Neural cell (in vitro differentiated cells): ENCODE measurements around the gene INF2. TPM values are rescaled to one million over a fixed set of nuclear protein-coding genes. Genes with fewer than 3 reads are reported as not detected.

Experiments
- H2AFZ ChIP-seq: fragments of 200-600, 300-800 bp; sonication (generic), shearing (Covaris generic); 2 replicates; pipeline ENCODE4 v1.6.0; 2014; ENCODE audit warnings: low read depth, mild to moderate bottlenecking, antibody characterized with exemption, low read length, moderate library complexity
- H3F3A ChIP-seq: fragments of 200-600 bp; shearing (Covaris generic); 2 replicates; pipeline ENCODE4 v1.6.1; 2016; ENCODE audit warnings: mild to moderate bottlenecking, moderate library complexity, mixed read lengths, antibody characterized with exemption, low read length; ENCODE audit not compliant: insufficient read depth, poor library complexity, severe bottlenecking
- H3K27ac ChIP-seq: fragments of 200-600, 300-800 bp; sonication (generic), shearing (Covaris generic); 2 replicates; pipeline ENCODE4 v1.5.1; 2014; ENCODE audit warnings: mild to moderate bottlenecking, low read length, moderate library complexity
- H3K27me3 ChIP-seq: fragments of 300-800, 200-600 bp; sonication (generic), shearing (Covaris generic); 2 replicates; pipeline ENCODE4 v1.6.0; 2014; ENCODE audit warnings: mild to moderate bottlenecking, low read depth, low read length, moderate library complexity; ENCODE audit not compliant: insufficient read depth
- H3K36me3 ChIP-seq: fragments of 300-800, 200-600 bp; sonication (generic), shearing (Covaris generic); 2 replicates; pipeline ENCODE4 v1.5.1; 2014; ENCODE audit warnings: mild to moderate bottlenecking, antibody characterized with exemption, low read length, moderate library complexity; ENCODE audit not compliant: insufficient read depth
- H3K4me2 ChIP-seq: fragments of 300-800, 200-600 bp; sonication (generic), shearing (Covaris generic); 2 replicates; pipeline ENCODE4 v1.6.0; 2014; ENCODE audit warnings: mild to moderate bottlenecking, low read length
- H3K4me3 ChIP-seq: fragments of 300-800, 200-600 bp; sonication (generic), shearing (Covaris generic); 2 replicates; pipeline ENCODE4 v1.5.1; 2014; ENCODE audit warnings: mild to moderate bottlenecking, low read length, moderate library complexity
- H3K79me2 ChIP-seq: fragments of 200-600 bp; shearing (Covaris generic); replicated peaks from 2 replicates; pipeline ENCODE4 v1.6.0; 2014; ENCODE audit warnings: mild to moderate bottlenecking, low read length, moderate library complexity; ENCODE audit not compliant: insufficient read depth
- H3K9ac ChIP-seq: fragments of 300-800, 200-600 bp; sonication (generic), shearing (Covaris generic); 2 replicates; pipeline ENCODE4 v1.6.1; 2016; ENCODE audit warnings: mild to moderate bottlenecking, low read length, mixed read lengths
- H3K9me2 ChIP-seq: fragments of 200-600 bp; shearing (Covaris generic); 2 replicates; pipeline ENCODE4 v1.6.1; 2016; ENCODE audit warnings: mild to moderate bottlenecking, low read length, mixed read lengths; ENCODE audit not compliant: insufficient read depth
- H3K9me3 ChIP-seq: fragments of 200-600, 300-800 bp; sonication (generic), shearing (Covaris generic); 2 replicates; pipeline ENCODE4 v1.6.1; 2016; ENCODE audit warnings: mild to moderate bottlenecking, mixed run types, low read length, moderate library complexity, mixed read lengths
- H4K20me1 ChIP-seq: fragments of 200-600 bp; shearing (Covaris generic); 2 replicates; pipeline ENCODE4 v1.6.1; 2016; ENCODE audit warnings: mild to moderate bottlenecking, mixed run types; ENCODE audit not compliant: insufficient read depth
- EP300 ChIP-seq: fragments of 450-650 bp; conservative IDR thresholded peaks from 2 replicates; pipeline ENCODE4 v1.6.1; 2014; ENCODE audit warnings: antibody characterized with exemption, mild to moderate bottlenecking, moderate library complexity; ENCODE audit not compliant: poor library complexity, severe bottlenecking
- EZH2 ChIP-seq: fragments of 200-600, 300-800 bp; shearing (Covaris generic), sonication (generic); IDR thresholded peaks from 2 replicates; pipeline ENCODE4 v1.6.1; 2014; ENCODE audit warnings: antibody characterized with exemption, low read length, borderline replicate concordance, mild to moderate bottlenecking; ENCODE audit not compliant: insufficient read depth, poor library complexity, severe bottlenecking
- MXI1 ChIP-seq: fragments of 450-650 bp; conservative IDR thresholded peaks from 2 replicates; pipeline ENCODE4 v1.6.1; 2014; ENCODE audit warnings: antibody characterized with exemption, mild to moderate bottlenecking; ENCODE audit not compliant: poor library complexity, severe bottlenecking
- POLR2AphosphoS5 ChIP-seq: IDR thresholded peaks from 2 replicates; pipeline ENCODE4 v1.6.1; 2012
- RAD21 ChIP-seq: fragments of 450-650 bp; conservative IDR thresholded peaks from 2 replicates; pipeline ENCODE4 v1.6.1; 2014; ENCODE audit warnings: antibody characterized with exemption, mild to moderate bottlenecking, moderate library complexity
- REST ChIP-seq: IDR thresholded peaks from 2 replicates; pipeline ENCODE4 v1.6.1; 2012; ENCODE audit warnings: borderline replicate concordance
- SMC3 ChIP-seq: fragments of 450-650 bp; conservative IDR thresholded peaks from 2 replicates; pipeline ENCODE4 v1.6.1; 2014; ENCODE audit warnings: antibody characterized with exemption, mild to moderate bottlenecking, moderate library complexity; ENCODE audit not compliant: poor library complexity
- TAF1 ChIP-seq: IDR thresholded peaks from 2 replicates; pipeline ENCODE4 v1.6.1; 2012; ENCODE audit warnings: low read depth
- polyA plus RNA-seq: library from polyadenylated mRNA; depleted of rRNA; stranded (reverse); fragments of >200 nt; gene quantifications from 2 replicates; pipeline ENCODE4 v1.2.3, GENCODE V29; 2014
- small RNA-seq, 3 experiments: library from RNA; depleted of rRNA; stranded (forward); fragments of <200 nt; gene quantifications; one replicate each; pipeline ENCODE3, GENCODE V24; 2012
- TF ChIP-seq, protein P1 (sequence below): fragments of 450-650 bp; IDR thresholded peaks from 2 replicates; pipeline ENCODE4 v1.5.1; 2014; ENCODE audit warnings: antibody characterized with exemption, mild to moderate bottlenecking, moderate library complexity; ENCODE audit not compliant: poor library complexity, severe bottlenecking

Gene INF2
- polyA plus RNA-seq, 1 donor from 2014 or later: 0.02 TPM

- Histone ChIP-seq H4K20me1 (no peaks in the 10 kb centered on the region), H2AFZ (no peak overlapping the region), H3F3A (no peaks in the 10 kb centered on the region), H3K27ac (no peak overlapping the region), H3K79me2 (no peaks in the 10 kb centered on the region), H3K4me2 (no peak overlapping the region), H3K27me3 (no peaks in the 10 kb centered on the region), H3K9me3 (no peaks in the 10 kb centered on the region), H3K36me3 (peaks cover 11% of the 10 kb centered on the region), H3K9me2 (no peaks in the 10 kb centered on the region), H3K9ac (no peak overlapping the region), H3K4me3 (no peak overlapping the region)
- TF ChIP-seq SMC3 (no peak), RAD21 (no peak), MXI1 (no peak), EP300 (no peak), EZH2 (no peak), REST (no peak), POLR2AphosphoS5 (no peak), TAF1 (no peak)
- TF ChIP-seq, protein P1, sequence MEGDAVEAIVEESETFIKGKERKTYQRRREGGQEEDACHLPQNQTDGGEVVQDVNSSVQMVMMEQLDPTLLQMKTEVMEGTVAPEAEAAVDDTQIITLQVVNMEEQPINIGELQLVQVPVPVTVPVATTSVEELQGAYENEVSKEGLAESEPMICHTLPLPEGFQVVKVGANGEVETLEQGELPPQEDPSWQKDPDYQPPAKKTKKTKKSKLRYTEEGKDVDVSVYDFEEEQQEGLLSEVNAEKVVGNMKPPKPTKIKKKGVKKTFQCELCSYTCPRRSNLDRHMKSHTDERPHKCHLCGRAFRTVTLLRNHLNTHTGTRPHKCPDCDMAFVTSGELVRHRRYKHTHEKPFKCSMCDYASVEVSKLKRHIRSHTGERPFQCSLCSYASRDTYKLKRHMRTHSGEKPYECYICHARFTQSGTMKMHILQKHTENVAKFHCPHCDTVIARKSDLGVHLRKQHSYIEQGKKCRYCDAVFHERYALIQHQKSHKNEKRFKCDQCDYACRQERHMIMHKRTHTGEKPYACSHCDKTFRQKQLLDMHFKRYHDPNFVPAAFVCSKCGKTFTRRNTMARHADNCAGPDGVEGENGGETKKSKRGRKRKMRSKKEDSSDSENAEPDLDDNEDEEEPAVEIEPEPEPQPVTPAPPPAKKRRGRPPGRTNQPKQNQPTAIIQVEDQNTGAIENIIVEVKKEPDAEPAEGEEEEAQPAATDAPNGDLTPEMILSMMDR: no peak
Measured at GRCh38 chr14:104771374-104771773, 82.0 kb downstream of the INF2 start.

Small RNA genes lying within 50 kb of the gene (small RNA-seq; reads per million reads assigned to genes)
- 0 reads per million in 3 experiments for gene MIR4710

Other genes with a start within 250 kb of the INF2 start
- gene C14orf180, start 109.9 kb upstream of the INF2 start, polyA plus RNA-seq: not detected in 2 replicates
- 20.3 and 27.5 TPM in 2 replicates for gene TMEM179, start 84.8 kb upstream of the INF2 start, polyA plus RNA-seq
- 3.4 and 4.3 TPM in 2 replicates for gene ADSS1, start 34.6 kb downstream of the INF2 start, polyA plus RNA-seq
- gene SIVA1, start 63.5 kb downstream of the INF2 start, polyA plus RNA-seq: 171 and 180 TPM in 2 replicates
- gene AKT1, start 106.1 kb downstream of the INF2 start, polyA plus RNA-seq: 159 and 164 TPM in 2 replicates
- not detected in 2 replicates for gene ZBTB42, start 111.5 kb downstream of the INF2 start, polyA plus RNA-seq
- 11.6 and 13.2 TPM in 2 replicates for gene CEP170B, start 175.7 kb downstream of the INF2 start, polyA plus RNA-seq
- not detected in 2 replicates for gene PLD4, start 235.3 kb downstream of the INF2 start, polyA plus RNA-seq